ENCODE results near the gene CPB2.

Gene CPB2

GRCh38 chr13:46113596-46113995 is 8.8 kb upstream of the CPB2 start:
- Histone ChIP-seq H3K9me3 (no peaks in the 10 kb centered on the region), H3K27ac (no peak overlapping the region), H3K27me3 (no peaks in the 10 kb centered on the region)

GRCh38 chr13:46111151-46111550 is 6.3 kb upstream of the CPB2 start:
- Histone ChIP-seq H3K4me3 (ENCODE audit: low read depth in 1 of 2, low read length in 1 of 2) (no peak overlapping the region), H3K9me3 (no peaks in the 10 kb centered on the region), H3K4me1 (ENCODE audit: control insufficient read depth in 1 of 2, insufficient read depth in 1 of 2, low read depth in 1 of 2, low read length in 1 of 2) (no peaks in the 10 kb centered on the region), H3K27me3 (no peaks in the 10 kb centered on the region), H3K36me3 (no peaks in the 10 kb centered on the region), H3K27ac (no peak overlapping the region)
- no peak for TF ChIP-seq CTCF (IDR thresholded peaks at IDR 0.05)

More at GRCh38 chr13:46113596-46113995, 8.8 kb upstream of the CPB2 start:
- no peak for TF ChIP-seq CTCF (IDR thresholded peaks at IDR 0.05)
- H3K4me1 ChIP-seq (ENCODE audit: control insufficient read depth in 1 of 2, insufficient read depth in 1 of 2, low read depth in 1 of 2, low read length in 1 of 2): no peaks in the 10 kb centered on the region
- no peak overlapping the region for H3K4me3 ChIP-seq (ENCODE audit: low read depth in 1 of 2, low read length in 1 of 2)
- no peaks in the 10 kb centered on the region for H3K36me3 ChIP-seq

GRCh38 chr13:46109451-46109850 is 4.6 kb upstream of the CPB2 start:
- Histone ChIP-seq H3K4me1 (ENCODE audit: control insufficient read depth in 1 of 2, insufficient read depth in 1 of 2, low read depth in 1 of 2, low read length in 1 of 2) (no peaks in the 10 kb centered on the region), H3K36me3 (no peaks in the 10 kb centered on the region), H3K9me3 (no peaks in the 10 kb centered on the region), H3K27me3 (no peaks in the 10 kb centered on the region), H3K4me3 (ENCODE audit: low read depth in 1 of 2, low read length in 1 of 2) (no peak overlapping the region), H3K27ac (no peak overlapping the region)
- TF ChIP-seq CTCF (IDR thresholded peaks at IDR 0.05): no peak

GRCh38 chr13:46106839-46107371 is 2.1 kb upstream of the CPB2 start:
- H3K27me3 ChIP-seq: no peaks in the 10 kb centered on the region

GRCh38 chr13:46103037-46103436 is 1.8 kb downstream of the CPB2 start:
- Histone ChIP-seq H3K36me3 (no peaks in the 10 kb centered on the region), H3K9me3 (no peaks in the 10 kb centered on the region), H3K27ac (no peak overlapping the region), H3K27me3 (no peaks in the 10 kb centered on the region), H3K4me3 (ENCODE audit: low read depth in 1 of 2, low read length in 1 of 2) (no peak overlapping the region), H3K4me1 (ENCODE audit: control insufficient read depth in 1 of 2, insufficient read depth in 1 of 2, low read depth in 1 of 2, low read length in 1 of 2) (no peaks in the 10 kb centered on the region)
- no peak for TF ChIP-seq CTCF (IDR thresholded peaks at IDR 0.05)

More at GRCh38 chr13:46106839-46107371, 2.1 kb upstream of the CPB2 start:
- no peaks in the 10 kb centered on the region for H3K36me3 ChIP-seq
- no peaks in the 10 kb centered on the region for H3K9me3 ChIP-seq
- no peak for TF ChIP-seq CTCF (IDR thresholded peaks at IDR 0.05)
- H3K4me3 ChIP-seq (ENCODE audit: low read depth in 1 of 2, low read length in 1 of 2): no peak overlapping the region
- no peaks in the 10 kb centered on the region for H3K4me1 ChIP-seq (ENCODE audit: control insufficient read depth in 1 of 2, insufficient read depth in 1 of 2, low read depth in 1 of 2, low read length in 1 of 2)
- no peak overlapping the region for H3K27ac ChIP-seq

- H3K36me3 ChIP-seq: no peaks in the 10 kb centered on the region
- H3K4me3 ChIP-seq (ENCODE audit: low read depth in 1 of 2, low read length in 1 of 2): no peak overlapping the region
- no peaks in the 10 kb centered on the region for H3K4me1 ChIP-seq (ENCODE audit: control insufficient read depth in 1 of 2, insufficient read depth in 1 of 2, low read depth in 1 of 2, low read length in 1 of 2)
- H3K9me3 ChIP-seq: no peaks in the 10 kb centered on the region
- no peaks in the 10 kb centered on the region for H3K27me3 ChIP-seq
- H3K27ac ChIP-seq: no peak overlapping the region
- TF ChIP-seq CTCF (IDR thresholded peaks at IDR 0.05): no peak
These were observed 2.6 kb downstream of the CPB2 start for GRCh38 chr13:46102255-46102605.

Data from neutrophil (primary cell).